ENCODE measurements around the gene ZNF662.
A peak's percentile ranks its signal among the peaks of the same experiment; 100 is the strongest.
"Not testable (repeated sequence)": the region's sequence is repeated elsewhere in the genome, so short reads cannot be mapped to it uniquely, and the experiment has no call there.

ZNF662 gene

DNA sequence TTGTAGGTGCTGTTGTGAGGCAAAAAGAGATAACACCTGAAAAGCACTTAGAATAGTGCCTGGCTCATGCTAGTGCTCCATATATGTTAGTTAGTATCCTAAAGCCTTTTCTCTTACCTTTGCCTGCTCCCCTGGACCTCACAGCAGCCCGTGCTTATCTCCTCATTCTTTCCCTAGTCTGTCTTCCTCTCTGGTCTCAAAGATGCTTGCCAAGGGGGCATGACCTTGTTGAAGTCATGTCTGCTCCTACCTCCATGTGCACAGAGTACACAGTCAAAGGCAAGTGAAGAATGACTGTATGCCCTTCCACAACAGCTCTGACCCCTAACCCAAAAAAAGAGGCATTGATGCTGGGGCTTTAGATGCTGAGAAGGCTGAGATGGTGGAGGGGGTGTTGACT lies 29.5 kb upstream of the ZNF662 start:
- no peak overlapping the region for H3K27ac ChIP-seq (ENCODE audit: low read length)
- no peaks in the 10 kb centered on the region for H3K36me3 ChIP-seq (ENCODE audit: insufficient read depth, low read depth, low read length)
- peaks cover 5% of the 10 kb centered on the region; the same call in 1 of the 2 replicates for H3K27me3 ChIP-seq (ENCODE audit: insufficient read depth, low read length)
- no peaks in the 10 kb centered on the region for H3K9me3 ChIP-seq (ENCODE audit: insufficient read depth, low read depth, low read length)
- H3K9ac ChIP-seq (ENCODE audit: low read depth, low read length) = no peak overlapping the region
- H3K4me1 ChIP-seq (ENCODE audit: insufficient read depth, low read length) = peaks cover 2% of the 10 kb centered on the region; the same call in 1 of the 2 replicates
- no peak overlapping the region for H3K4me3 ChIP-seq (ENCODE audit: low read length)

GRCh38 chr3:42876940-42877720 lies 28.8 kb upstream of the ZNF662 start:
- no peaks in the 10 kb centered on the region for H3K36me3 ChIP-seq (ENCODE audit: insufficient read depth, low read depth, low read length)
- no peaks in the 10 kb centered on the region for H3K9me3 ChIP-seq (ENCODE audit: insufficient read depth, low read depth, low read length)
- no peak overlapping the region for H3K27ac ChIP-seq (ENCODE audit: low read length)
- no peak overlapping the region for H3K9ac ChIP-seq (ENCODE audit: low read depth, low read length)
- H3K4me1 ChIP-seq (ENCODE audit: insufficient read depth, low read length) = peaks cover 4% of the 10 kb centered on the region; the same call in 1 of the 2 replicates
- peaks cover 5% of the 10 kb centered on the region; the same call in 1 of the 2 replicates for H3K27me3 ChIP-seq (ENCODE audit: insufficient read depth, low read length)
- no peak overlapping the region for H3K4me3 ChIP-seq (ENCODE audit: low read length)

DNA sequence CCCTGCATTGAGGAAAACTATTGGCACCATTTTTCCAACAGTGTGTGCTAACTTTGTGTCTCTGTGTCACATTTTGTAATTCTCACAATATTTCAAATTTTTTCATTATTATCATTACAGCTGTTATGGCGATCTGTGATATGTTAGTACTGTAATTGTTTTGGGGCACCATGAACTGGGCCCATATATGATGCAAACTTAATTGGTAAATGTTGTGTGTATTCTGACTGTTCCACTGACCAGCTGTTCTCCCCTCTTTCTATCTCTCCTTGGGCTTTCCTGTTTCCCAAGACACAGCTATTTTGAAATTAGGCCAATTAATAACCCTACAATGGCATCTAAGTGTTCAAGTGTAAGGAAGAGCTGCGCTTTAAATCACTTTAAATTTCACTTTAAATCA lies 28.1 kb upstream of the ZNF662 start:
- no peaks in the 10 kb centered on the region for H3K36me3 ChIP-seq (ENCODE audit: insufficient read depth, low read depth, low read length)
- peaks cover 5% of the 10 kb centered on the region; the same call in 1 of the 2 replicates for H3K27me3 ChIP-seq (ENCODE audit: insufficient read depth, low read length)
- no peaks in the 10 kb centered on the region for H3K9me3 ChIP-seq (ENCODE audit: insufficient read depth, low read depth, low read length)
- no peak overlapping the region for H3K4me3 ChIP-seq (ENCODE audit: low read length)
- no peak overlapping the region for H3K9ac ChIP-seq (ENCODE audit: low read depth, low read length)
- H3K4me1 ChIP-seq (ENCODE audit: insufficient read depth, low read length) = peaks cover 4% of the 10 kb centered on the region; the same call in 1 of the 2 replicates
- no peak overlapping the region for H3K27ac ChIP-seq (ENCODE audit: low read length)

DNA sequence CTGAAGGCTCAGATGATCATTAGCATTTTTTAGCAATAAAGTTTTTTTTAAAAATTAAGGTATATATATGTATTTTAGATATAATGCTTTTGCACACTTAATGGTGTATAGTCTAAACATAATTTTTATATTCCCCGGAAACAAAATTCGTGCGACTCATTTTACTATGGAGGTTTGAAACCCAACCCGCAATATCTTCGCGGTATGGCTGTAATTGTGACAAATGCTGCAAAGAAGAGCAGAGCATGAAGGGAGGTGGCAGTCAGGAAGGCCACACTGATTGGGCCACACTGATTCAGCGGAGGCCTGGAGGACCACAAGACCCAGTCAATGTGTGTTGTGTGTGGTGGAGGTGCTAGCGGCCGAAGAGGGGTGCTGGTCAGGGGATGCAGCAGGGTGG lies 25.8 kb upstream of the ZNF662 start:
- Histone ChIP-seq H3K27ac (ENCODE audit: low read length) (no peak overlapping the region), H3K4me3 (ENCODE audit: low read length) (peak overlapping the region; percentile 72), H3K9ac (ENCODE audit: low read depth, low read length) (peak overlapping the region; percentile 79; the same call in 1 of the 2 replicates), H3K9me3 (ENCODE audit: insufficient read depth, low read depth, low read length) (no peaks in the 10 kb centered on the region), H3K27me3 (ENCODE audit: insufficient read depth, low read length) (peaks cover 5% of the 10 kb centered on the region; the same call in 1 of the 2 replicates), H3K36me3 (ENCODE audit: insufficient read depth, low read depth, low read length) (no peaks in the 10 kb centered on the region), H3K4me1 (ENCODE audit: insufficient read depth, low read length) (peaks cover 4% of the 10 kb centered on the region; the same call in 1 of the 2 replicates)

GRCh38 chr3:42880601-42881451 lies 25.1 kb upstream of the ZNF662 start:
- H3K9me3 ChIP-seq (ENCODE audit: insufficient read depth, low read depth, low read length) = no peaks in the 10 kb centered on the region
- peaks cover 4% of the 10 kb centered on the region; the same call in 1 of the 2 replicates for H3K4me1 ChIP-seq (ENCODE audit: insufficient read depth, low read length)
- peak overlapping the region; percentile 72 for H3K4me3 ChIP-seq (ENCODE audit: low read length)
- peak overlapping the region; percentile 17 for H3K27ac ChIP-seq (ENCODE audit: low read length)
- peak overlapping the region; percentile 79; the same call in 1 of the 2 replicates for H3K9ac ChIP-seq (ENCODE audit: low read depth, low read length)
- H3K36me3 ChIP-seq (ENCODE audit: insufficient read depth, low read depth, low read length) = no peaks in the 10 kb centered on the region
- H3K27me3 ChIP-seq (ENCODE audit: insufficient read depth, low read length) = peaks cover 5% of the 10 kb centered on the region; the same call in 1 of the 2 replicates

- not testable (repeated sequence) for H3K4me3 ChIP-seq (ENCODE audit: low read length); H3K4me1 ChIP-seq (ENCODE audit: insufficient read depth, low read length); H3K9ac ChIP-seq (ENCODE audit: low read depth, low read length); H3K27ac ChIP-seq (ENCODE audit: low read length); H3K27me3 ChIP-seq (ENCODE audit: insufficient read depth, low read length); H3K36me3 ChIP-seq (ENCODE audit: insufficient read depth, low read depth, low read length); H3K9me3 ChIP-seq (ENCODE audit: insufficient read depth, low read depth, low read length)
These were observed 22.6 kb upstream of the ZNF662 start for GRCh38 chr3:42883251-42883930.

DNA sequence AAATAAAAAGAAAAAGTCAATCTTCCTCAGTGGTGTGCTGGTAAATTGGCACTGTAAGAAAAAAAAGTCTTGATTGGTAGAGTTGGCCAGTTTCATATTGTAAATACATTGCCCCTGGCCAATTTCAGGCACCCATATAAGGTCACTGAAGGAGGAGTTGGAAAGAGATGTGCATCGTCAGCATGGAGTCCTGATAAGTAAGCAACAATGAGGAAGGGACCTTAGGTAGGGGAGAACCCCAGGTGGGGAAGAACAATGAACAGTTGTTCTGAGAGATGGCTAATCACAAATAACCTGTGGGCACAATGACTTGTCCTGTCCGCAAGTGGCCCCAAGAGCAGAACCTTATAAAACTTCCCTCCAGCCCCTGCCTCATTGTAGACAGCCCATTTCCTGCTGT lies 21.6 kb upstream of the ZNF662 start:
- H3K27ac ChIP-seq (ENCODE audit: low read length) = no peak overlapping the region

DNA sequence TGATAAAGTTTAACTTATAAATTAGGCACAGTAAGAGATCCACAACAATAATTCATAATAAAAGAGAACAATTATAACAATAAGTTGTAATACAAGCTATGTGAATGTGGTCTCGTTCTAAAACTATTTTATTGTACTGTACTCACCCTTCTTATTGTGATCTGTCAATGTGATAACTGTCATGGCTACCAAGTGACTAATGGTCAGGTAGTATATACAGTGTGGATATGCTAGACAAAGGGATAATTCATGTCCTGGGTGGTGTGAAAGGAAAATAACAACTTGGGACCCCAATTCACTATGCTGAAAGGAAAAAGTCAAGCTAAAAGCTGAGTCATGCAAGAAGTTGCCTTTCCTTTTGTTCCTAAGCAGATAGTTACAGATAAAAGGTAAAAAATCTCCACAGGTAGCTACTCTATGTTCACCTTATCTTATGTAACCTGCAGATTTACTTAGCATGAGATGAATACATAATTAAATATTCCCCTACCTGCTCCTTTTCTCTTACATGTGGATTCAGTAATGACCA lies 19.6 kb upstream of the ZNF662 start:
- Histone ChIP-seq H3K36me3 (ENCODE audit: insufficient read depth, low read depth, low read length) (no peaks in the 10 kb centered on the region), H3K4me1 (ENCODE audit: insufficient read depth, low read length) (peaks cover 8% of the 10 kb centered on the region), H3K9ac (ENCODE audit: low read depth, low read length) (no peak overlapping the region), H3K27ac (ENCODE audit: low read length) (no peak overlapping the region), H3K9me3 (ENCODE audit: insufficient read depth, low read depth, low read length) (no peaks in the 10 kb centered on the region), H3K4me3 (ENCODE audit: low read length) (no peak overlapping the region), H3K27me3 (ENCODE audit: insufficient read depth, low read length) (no peaks in the 10 kb centered on the region)

More for the DNA sequence above, 21.6 kb upstream of the ZNF662 start:
- no peaks in the 10 kb centered on the region for H3K27me3 ChIP-seq (ENCODE audit: insufficient read depth, low read length)
- no peaks in the 10 kb centered on the region for H3K36me3 ChIP-seq (ENCODE audit: insufficient read depth, low read depth, low read length)
- no peaks in the 10 kb centered on the region for H3K9me3 ChIP-seq (ENCODE audit: insufficient read depth, low read depth, low read length)
- H3K4me1 ChIP-seq (ENCODE audit: insufficient read depth, low read length) = peaks cover 4% of the 10 kb centered on the region; the same call in 1 of the 2 replicates
- no peak overlapping the region for H3K4me3 ChIP-seq (ENCODE audit: low read length)
- H3K9ac ChIP-seq (ENCODE audit: low read depth, low read length) = no peak overlapping the region

- Histone ChIP-seq H3K27ac (ENCODE audit: low read length) (no peak overlapping the region), H3K9ac (ENCODE audit: low read depth, low read length) (no peak overlapping the region)
These were observed 18.9 kb upstream of the ZNF662 start for GRCh38 chr3:42887084-42887483.

DNA sequence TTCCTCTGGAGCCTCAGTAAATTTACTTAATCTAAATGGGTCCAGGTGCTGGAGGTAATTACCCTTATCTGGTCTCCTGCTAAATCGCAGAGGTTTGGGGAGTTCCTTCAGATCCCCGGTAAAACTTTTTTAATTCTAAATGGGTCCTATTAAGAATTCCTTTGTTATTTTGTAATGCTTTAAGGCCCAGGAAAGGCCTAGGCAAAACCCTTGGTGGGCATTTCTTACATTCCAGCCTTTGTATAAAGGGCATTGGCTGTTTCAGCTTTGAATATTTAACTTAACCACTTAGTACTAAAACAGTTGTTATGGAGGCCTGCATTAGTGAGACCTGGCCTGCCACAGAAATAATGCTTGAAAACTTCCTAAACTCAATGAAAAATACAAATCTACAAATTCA lies 14.9 kb upstream of the ZNF662 start:
- no peaks in the 10 kb centered on the region for H3K36me3 ChIP-seq (ENCODE audit: insufficient read depth, low read depth, low read length)
- no peaks in the 10 kb centered on the region for H3K9me3 ChIP-seq (ENCODE audit: insufficient read depth, low read depth, low read length)
- peak overlapping the region; percentile 0; the same call in 1 of the 2 replicates for H3K4me3 ChIP-seq (ENCODE audit: low read length)
- H3K4me1 ChIP-seq (ENCODE audit: insufficient read depth, low read length) = peaks cover 18% of the 10 kb centered on the region
- H3K27ac ChIP-seq (ENCODE audit: low read length) = peak overlapping the region; percentile 59
- H3K27me3 ChIP-seq (ENCODE audit: insufficient read depth, low read length) = no peaks in the 10 kb centered on the region
- peak overlapping the region; percentile 66; the same call in 1 of the 2 replicates for H3K9ac ChIP-seq (ENCODE audit: low read depth, low read length)

More at GRCh38 chr3:42887084-42887483, 18.9 kb upstream of the ZNF662 start:
- Histone ChIP-seq H3K9me3 (ENCODE audit: insufficient read depth, low read depth, low read length) (no peaks in the 10 kb centered on the region), H3K4me3 (ENCODE audit: low read length) (no peak overlapping the region), H3K36me3 (ENCODE audit: insufficient read depth, low read depth, low read length) (no peaks in the 10 kb centered on the region), H3K27me3 (ENCODE audit: insufficient read depth, low read length) (no peaks in the 10 kb centered on the region), H3K4me1 (ENCODE audit: insufficient read depth, low read length) (peaks cover 14% of the 10 kb centered on the region)

- no peaks in the 10 kb centered on the region for H3K36me3 ChIP-seq (ENCODE audit: insufficient read depth, low read depth, low read length)
- H3K9me3 ChIP-seq (ENCODE audit: insufficient read depth, low read depth, low read length) = no peaks in the 10 kb centered on the region
- H3K27me3 ChIP-seq (ENCODE audit: insufficient read depth, low read length) = no peaks in the 10 kb centered on the region
- H3K4me3 ChIP-seq (ENCODE audit: low read length) = no peak overlapping the region
- peak overlapping the region; percentile 59 for H3K27ac ChIP-seq (ENCODE audit: low read length)
- peak overlapping the region; percentile 66; the same call in 1 of the 2 replicates for H3K9ac ChIP-seq (ENCODE audit: low read depth, low read length)
- peaks cover 19% of the 10 kb centered on the region for H3K4me1 ChIP-seq (ENCODE audit: insufficient read depth, low read length)
These were observed 13.8 kb upstream of the ZNF662 start for GRCh38 chr3:42892169-42892568.

Measured in iPS-20b (cell line).